Transverse colon (tissue), 4 donors: ENCODE measurements around the gene C1QB. TPM values are rescaled to one million over a fixed set of nuclear protein-coding genes. Genes with fewer than 3 reads are reported as not detected.

Experiments used
- DNase-seq: peaks from one replicate; pipeline ENCODE4 v3.0.0-alpha.2; 2019
- H3K27ac ChIP-seq, 4 donors: fragments of 200-600 bp; sonication (generic); 2 replicates each; pipeline ENCODE4 v1.5.1; 2016 to 2018; ENCODE audit warnings: inconsistent platforms in 4 of 4
- H3K27me3 ChIP-seq: fragments of 200-600 bp; sonication (generic); 2 replicates; pipeline ENCODE4 v1.5.1; 2017; ENCODE audit warnings: inconsistent platforms
- H3K36me3 ChIP-seq, 4 donors: fragments of 200-600 bp; sonication (generic); 2 replicates each; pipeline ENCODE4 v1.5.1; 2017 to 2019; ENCODE audit warnings: inconsistent platforms in 4 of 4
- H3K4me1 ChIP-seq, 4 donors: fragments of 200-600 bp; sonication (generic); 2 replicates each; pipeline ENCODE4 v1.5.1; 2017 to 2020; ENCODE audit warnings: inconsistent platforms in 4 of 4
- H3K4me3 ChIP-seq, 4 donors: fragments of 200-600 bp; sonication (generic); 1 replicate in 1 of 4; 2 replicates in 3 of 4; pipeline versions ENCODE4 v1.5.1 to v1.6.1; 2017 to 2019; ENCODE audit warnings: inconsistent platforms in 4 of 4
- H3K9me3 ChIP-seq, 2 donors: fragments of 200-600 bp; sonication (generic); 2 replicates each; pipeline ENCODE4 v1.5.1; 2017 to 2019; ENCODE audit warnings: inconsistent platforms in 2 of 2
- EP300 ChIP-seq: sonication (generic); formaldehyde crosslinking; IDR thresholded peaks from one replicate; pipeline ENCODE4 v1.6.1; 2017; ENCODE audit warnings: antibody characterized with exemption, low read depth
- POLR2A ChIP-seq: fragments of 450-650 bp; IDR thresholded peaks from one replicate; pipeline ENCODE4 v1.6.1; 2016; ENCODE audit warnings: antibody characterized with exemption, mild to moderate bottlenecking, moderate library complexity
- POLR2AphosphoS5 ChIP-seq, 3 donors: sonication (generic); formaldehyde crosslinking; IDR thresholded peaks; one replicate each; pipeline ENCODE4 v1.6.1; 2016; ENCODE audit warnings: antibody characterized with exemption in 3 of 3
- WGBS, 2 donors: methylation state at CpG; one replicate each; pipeline ENCODE4 v1.1.5; 2018; ENCODE audit warnings: low coverage in 1 of 2; 5-methylcytosine and 5-hydroxymethylcytosine counted together
- in situ Hi-C, 4 donors: fragments of 200-750 bp; cut with MboI; loops; one replicate each; pipeline versions ENCODE4 v1.15.0 to v1.15.1; 2017; ENCODE audit warnings: low sequenced_read_pairs in 3 of 4, low pct_ligation_motif_present in 1 of 4, low pct_unique_long_range_greater_than_20kb in 1 of 4
- intact Hi-C: fragments of 100-400 bp; cut with DNase I; formaldehyde crosslinking; loops from one replicate; pipeline ENCODE4 v1.15.1; 2023; ENCODE audit warnings: low total_unique reads
- total RNA-seq, 4 donors: library from RNA; depleted of rRNA; stranded (reverse); fragments of >200 nt; gene quantifications; one replicate each; pipeline ENCODE4 v1.1.0, GENCODE V29; 2016
- TF ChIP-seq, protein P1 (sequence below), 5 experiments: fragments of 200-600 bp in 3 of 5; fragments of 450-650 bp in 2 of 5; sonication (generic) in 3 of 5; IDR thresholded peaks; 1 replicate in 2 of 5; 2 replicates in 3 of 5; pipeline ENCODE4 v1.5.1; 2016 to 2017; ENCODE audit warnings: antibody characterized with exemption in 5 of 5, inconsistent platforms in 3 of 5, mild to moderate bottlenecking in 2 of 5, moderate library complexity in 1 of 5

Gene C1QB
- total RNA-seq, 4 donors from 2014 or later = 62.9 to 163 (median 118) TPM

- Histone ChIP-seq H3K27ac (peak overlapping the region in 2 of 4 donors; percentile 12 to 35), H3K4me3 (peak overlapping the region in 2 of 4 donors; percentile 7 to 27), H3K9me3 (no peaks in the 10 kb centered on the region), H3K4me1 (peaks cover 0 to 3% (median 0%) of the 10 kb centered on the region in 4 donors), H3K36me3 (no peaks in the 10 kb centered on the region), H3K27me3 (peaks cover 13% of the 10 kb centered on the region)
- no peak for TF ChIP-seq POLR2AphosphoS5 (IDR thresholded peaks at IDR 0.05)
- TF ChIP-seq EP300 = no peak
- TF ChIP-seq, protein P1, sequence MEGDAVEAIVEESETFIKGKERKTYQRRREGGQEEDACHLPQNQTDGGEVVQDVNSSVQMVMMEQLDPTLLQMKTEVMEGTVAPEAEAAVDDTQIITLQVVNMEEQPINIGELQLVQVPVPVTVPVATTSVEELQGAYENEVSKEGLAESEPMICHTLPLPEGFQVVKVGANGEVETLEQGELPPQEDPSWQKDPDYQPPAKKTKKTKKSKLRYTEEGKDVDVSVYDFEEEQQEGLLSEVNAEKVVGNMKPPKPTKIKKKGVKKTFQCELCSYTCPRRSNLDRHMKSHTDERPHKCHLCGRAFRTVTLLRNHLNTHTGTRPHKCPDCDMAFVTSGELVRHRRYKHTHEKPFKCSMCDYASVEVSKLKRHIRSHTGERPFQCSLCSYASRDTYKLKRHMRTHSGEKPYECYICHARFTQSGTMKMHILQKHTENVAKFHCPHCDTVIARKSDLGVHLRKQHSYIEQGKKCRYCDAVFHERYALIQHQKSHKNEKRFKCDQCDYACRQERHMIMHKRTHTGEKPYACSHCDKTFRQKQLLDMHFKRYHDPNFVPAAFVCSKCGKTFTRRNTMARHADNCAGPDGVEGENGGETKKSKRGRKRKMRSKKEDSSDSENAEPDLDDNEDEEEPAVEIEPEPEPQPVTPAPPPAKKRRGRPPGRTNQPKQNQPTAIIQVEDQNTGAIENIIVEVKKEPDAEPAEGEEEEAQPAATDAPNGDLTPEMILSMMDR (IDR thresholded peaks at IDR 0.05) = no peak
- no peak for TF ChIP-seq POLR2A
- no peak for DNase-seq
- 60% methylated on average over 3 of the region's 3 CpGs; no CpG with 5 or more reads in 1 of the 2 donors for WGBS, 2 donors
- in situ Hi-C loops (loop anchor here in 2 of 4 donors (25.0 kb wide), 1 partner anchor 501 kb away; the partner anchor contains the start of gene WNT4 (in 2 of the 2)), intact Hi-C loops (no loop called here)
Measured at GRCh38 chr1:22637907-22638445, 15.1 kb upstream of the C1QB start.

GRCh38 chr1:22638476-22639234 is 14.4 kb upstream of the C1QB start:
- peak overlapping the region in 2 of 4 donors; percentile 12 to 35 for H3K27ac ChIP-seq
- peaks cover 7% of the 10 kb centered on the region for H3K27me3 ChIP-seq
- peaks cover 0 to 3% (median 0%) of the 10 kb centered on the region in 4 donors for H3K4me1 ChIP-seq
- DNase-seq = no peak
- H3K36me3 ChIP-seq = no peaks in the 10 kb centered on the region
- peak overlapping the region in 1 of 4 donors; percentile 27 for H3K4me3 ChIP-seq
- H3K9me3 ChIP-seq = no peaks in the 10 kb centered on the region
- intact Hi-C loops = no loop called here
- TF ChIP-seq, protein P1 (IDR thresholded peaks at IDR 0.05) = no peak
- TF ChIP-seq EP300 = no peak
- no peak for TF ChIP-seq POLR2AphosphoS5 (IDR thresholded peaks at IDR 0.05)
- TF ChIP-seq POLR2A = no peak
- WGBS, 2 donors = 86 to 88% methylated on average over 1 to 23 of the region's 23 CpGs
- in situ Hi-C loops = loop anchor here in 2 of 4 donors (25.0 kb wide), 1 partner anchor 501 kb away; the partner anchor contains the start of gene WNT4 (in 2 of the 2)

DNA sequence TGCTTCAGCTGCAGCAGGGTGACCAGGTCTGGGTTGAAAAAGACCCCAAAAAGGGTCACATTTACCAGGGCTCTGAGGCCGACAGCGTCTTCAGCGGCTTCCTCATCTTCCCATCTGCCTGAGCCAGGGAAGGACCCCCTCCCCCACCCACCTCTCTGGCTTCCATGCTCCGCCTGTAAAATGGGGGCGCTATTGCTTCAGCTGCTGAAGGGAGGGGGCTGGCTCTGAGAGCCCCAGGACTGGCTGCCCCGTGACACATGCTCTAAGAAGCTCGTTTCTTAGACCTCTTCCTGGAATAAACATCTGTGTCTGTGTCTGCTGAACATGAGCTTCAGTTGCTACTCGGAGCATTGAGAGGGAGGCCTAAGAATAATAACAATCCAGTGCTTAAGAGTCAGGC is 13.8 kb upstream of the C1QB start:
- WGBS, 2 donors = 6 to 40% methylated on average over 3 to 8 of the region's 8 CpGs
- in situ Hi-C loops = loop anchor here in 2 of 4 donors (25.0 kb wide), 1 partner anchor 502 kb away; the partner anchor contains the start of gene WNT4 (in 2 of the 2)
- H3K9me3 ChIP-seq = no peaks in the 10 kb centered on the region
- H3K27ac ChIP-seq = peak overlapping the region in 1 of 4 donors; percentile 35
- H3K4me3 ChIP-seq = peak overlapping the region in 1 of 4 donors; percentile 27
- peak; percentile 26 for DNase-seq
- peaks cover 0 to 3% (median 0%) of the 10 kb centered on the region in 4 donors for H3K4me1 ChIP-seq
- H3K27me3 ChIP-seq = peaks cover under 1% of the 10 kb centered on the region
- TF ChIP-seq POLR2AphosphoS5 (IDR thresholded peaks at IDR 0.05) (no peak), POLR2A (no peak), EP300 (no peak)
- TF ChIP-seq, protein P1 (IDR thresholded peaks at IDR 0.05) = no peak
- intact Hi-C loops = no loop called here
- H3K36me3 ChIP-seq = no peaks in the 10 kb centered on the region

DNA sequence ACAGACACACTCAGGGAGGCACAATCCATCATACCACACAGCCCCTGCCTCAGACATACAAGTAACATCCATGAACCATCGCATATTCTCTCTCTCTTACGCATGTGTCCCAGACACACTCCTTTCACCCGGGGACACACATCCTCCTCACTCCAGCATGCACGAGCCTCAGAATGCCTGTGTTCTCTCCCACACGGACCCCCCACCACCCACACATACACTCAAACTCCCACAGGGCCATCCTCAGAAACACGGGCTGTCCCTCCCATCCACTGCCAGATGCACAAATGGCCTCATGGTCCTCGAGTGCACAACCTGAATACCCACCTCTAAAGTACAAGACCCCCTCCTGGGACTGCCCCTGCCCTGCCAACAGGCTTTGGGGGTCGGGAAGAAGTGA is 11.8 kb upstream of the C1QB start:
- Histone ChIP-seq H3K36me3 (no peaks in the 10 kb centered on the region), H3K4me1 (no peaks in the 10 kb centered on the region), H3K4me3 (no peak overlapping the region), H3K9me3 (no peaks in the 10 kb centered on the region), H3K27ac (no peak overlapping the region), H3K27me3 (no peaks in the 10 kb centered on the region)
- no peak for DNase-seq
- in situ Hi-C loops = loop anchor here (10.0 to 25.0 kb wide), 3 partner anchors 216 to 504 kb away; partner anchors contain the start of gene WNT4 (in 2 of the 4)
- 42 to 49% methylated on average over 3 to 8 of the region's 8 CpGs for WGBS, 2 donors
- no peak for TF ChIP-seq EP300
- TF ChIP-seq, protein P1 (IDR thresholded peaks at IDR 0.05) = no peak
- TF ChIP-seq POLR2A = no peak
- no peak for TF ChIP-seq POLR2AphosphoS5 (IDR thresholded peaks at IDR 0.05)
- intact Hi-C loops = no loop called here
